ENCODE measurements around the gene ZBTB40.

- TF ChIP-seq CTCF (IDR thresholded peaks at IDR 0.05) = no peak
- TF ChIP-seq POLR2A (IDR thresholded peaks at IDR 0.05; ENCODE audit: low read depth) = no peak
Observed at GRCh38 chr1:22550021-22550420, 98.4 kb downstream of the ZBTB40 start.

All from esophagus muscularis mucosa (tissue), 3 donors.